Occipital lobe (tissue), 2 donors: ENCODE results near the gene CLIC4. TPM values are rescaled to one million over a fixed set of nuclear protein-coding genes. Genes with fewer than 3 reads are reported as not detected.
A peak's percentile ranks its signal among the peaks of the same experiment; 100 is the strongest.
"Not testable (repeated sequence)": the region's sequence is repeated elsewhere in the genome, so short reads cannot be mapped to it uniquely, and the experiment has no call there.

Experiments
- DNase-seq: peaks from one replicate; lab custom pipeline; 2025; lab: John Stamatoyannopoulos, UW
- total RNA-seq: library from RNA; depleted of rRNA; stranded (reverse); fragments of >200 nt; gene quantifications from one replicate; pipeline ENCODE4 v1.2.3, GENCODE V29; 2014

CLIC4 gene
- total RNA-seq, 1 donor from 2014 or later: 96.7 TPM

DNA sequence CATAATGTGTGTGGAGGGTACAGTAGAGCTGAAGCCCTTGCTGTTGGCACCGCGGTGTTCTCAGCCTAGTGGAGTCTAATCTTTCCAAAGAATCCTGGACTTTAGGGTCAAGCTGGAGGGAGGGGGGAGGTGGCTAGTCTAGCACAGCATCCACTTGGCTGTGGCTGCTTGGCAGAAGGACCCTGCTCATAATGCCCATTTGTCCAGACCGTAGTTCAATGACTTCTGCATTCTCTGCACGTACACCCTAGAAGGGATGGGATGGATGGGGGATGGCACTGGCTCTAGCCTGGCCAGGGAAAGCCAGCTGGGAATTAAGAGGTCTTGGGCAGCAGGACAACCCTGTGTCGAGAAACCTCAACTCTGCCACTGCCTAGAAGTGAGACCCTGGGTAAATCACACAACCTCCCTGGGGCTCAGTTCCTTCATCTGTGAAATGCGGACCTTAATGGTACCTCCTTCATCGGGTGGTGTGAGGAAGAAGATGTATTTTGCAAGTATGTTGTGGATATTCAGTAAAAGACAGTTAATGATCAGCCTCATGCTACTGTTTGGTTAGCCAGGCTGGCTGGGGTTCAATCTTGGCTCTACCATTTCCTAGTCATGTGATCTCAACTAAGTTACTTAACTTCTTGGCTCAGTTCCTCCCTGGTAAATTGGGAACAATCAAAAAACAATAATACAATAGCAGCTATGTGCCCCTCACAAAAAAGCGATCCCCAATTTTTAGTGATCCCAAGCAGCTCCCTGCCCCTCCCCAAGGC, 27.2 kb upstream of the CLIC4 start:
- DNase-seq: peak; percentile 77

DNA sequence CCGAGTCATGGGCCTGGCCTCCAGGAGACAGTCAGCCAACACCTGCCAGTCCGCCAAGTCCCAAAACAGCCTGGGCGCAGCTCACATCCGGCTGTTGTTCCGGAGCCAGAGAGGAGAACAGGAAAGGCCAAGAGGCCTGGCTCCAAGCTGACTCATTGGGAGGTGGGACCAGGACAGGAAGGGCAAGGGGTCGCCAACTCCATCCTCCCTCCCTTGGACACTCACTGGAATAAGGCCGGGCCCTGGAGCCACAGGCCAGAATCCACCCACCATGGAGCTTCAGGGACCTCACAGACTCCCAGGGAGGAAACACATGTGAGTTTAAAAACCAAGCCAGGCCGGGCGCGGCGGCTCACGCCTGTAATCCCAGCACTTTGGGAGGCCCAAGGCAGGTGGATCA, 25.1 kb upstream of the CLIC4 start:
- no peak for DNase-seq

DNA sequence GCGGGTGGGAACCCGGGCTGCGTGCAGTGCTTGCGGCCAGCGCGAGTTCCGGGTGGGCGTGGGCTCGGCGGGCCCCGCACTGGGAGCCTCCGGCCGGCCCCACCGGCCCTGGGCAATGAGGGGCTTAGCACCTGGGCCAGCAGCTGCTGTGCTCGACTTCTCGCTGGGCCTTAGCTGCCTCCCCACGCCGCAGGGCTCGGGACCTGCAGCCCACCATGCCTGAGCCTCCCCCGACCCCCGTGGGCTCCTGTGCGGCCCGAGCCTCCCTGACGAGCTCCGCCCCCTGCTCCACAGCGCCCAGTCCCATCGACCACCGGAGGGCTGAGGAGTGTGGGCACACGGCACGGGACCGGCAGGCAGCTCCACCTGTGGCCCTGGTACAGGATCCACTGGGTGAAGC, 23.7 kb upstream of the CLIC4 start:
- DNase-seq: no peak

DNA sequence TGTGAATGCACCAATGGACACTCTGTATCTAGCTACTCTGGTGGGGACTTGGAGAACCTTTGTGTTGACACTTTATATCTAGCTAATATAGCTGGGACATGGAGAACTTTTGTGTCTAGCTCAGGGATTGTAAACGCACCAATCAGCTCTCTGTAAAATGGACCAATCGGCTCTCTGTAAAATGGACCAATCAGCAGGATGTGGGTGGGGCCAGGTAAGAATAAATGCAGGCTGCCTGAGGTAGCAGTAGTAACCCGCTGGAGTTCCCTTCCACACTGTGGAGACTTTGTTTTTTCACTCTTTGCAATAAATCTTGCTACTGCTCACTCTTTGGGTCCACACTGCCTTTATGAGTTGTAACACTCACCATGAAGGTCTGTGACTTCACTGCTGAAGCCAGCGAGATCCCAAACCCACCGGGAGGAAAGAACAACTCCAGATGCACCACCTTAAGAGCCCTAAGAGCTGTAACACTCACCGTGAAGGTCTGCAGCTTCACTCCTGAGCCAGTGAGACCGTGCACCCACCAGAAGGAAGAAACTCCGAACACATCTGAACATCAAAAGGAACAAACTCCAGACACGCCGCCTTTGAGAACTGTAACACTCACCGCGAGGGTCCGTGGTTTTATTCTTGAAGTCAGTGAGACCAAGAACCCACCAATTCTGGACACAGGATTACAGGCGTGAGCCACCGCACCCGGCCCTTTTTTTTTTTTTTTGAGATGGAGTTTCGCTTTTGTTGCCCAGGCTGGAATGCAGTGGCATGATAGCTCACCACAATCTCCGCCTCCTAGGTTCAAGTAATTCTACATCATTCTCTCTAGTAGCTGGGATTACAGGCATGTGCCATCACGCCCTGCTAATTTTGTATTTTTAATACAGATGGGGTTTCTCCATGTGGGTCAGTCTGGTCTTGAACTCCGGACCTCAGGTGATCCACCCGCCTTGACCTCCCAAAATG, 22.9 kb upstream of the CLIC4 start:
- not testable (repeated sequence) for DNase-seq

GRCh38 chr1:24724345-24725208, 20.7 kb upstream of the CLIC4 start:
- DNase-seq: no peak

DNA sequence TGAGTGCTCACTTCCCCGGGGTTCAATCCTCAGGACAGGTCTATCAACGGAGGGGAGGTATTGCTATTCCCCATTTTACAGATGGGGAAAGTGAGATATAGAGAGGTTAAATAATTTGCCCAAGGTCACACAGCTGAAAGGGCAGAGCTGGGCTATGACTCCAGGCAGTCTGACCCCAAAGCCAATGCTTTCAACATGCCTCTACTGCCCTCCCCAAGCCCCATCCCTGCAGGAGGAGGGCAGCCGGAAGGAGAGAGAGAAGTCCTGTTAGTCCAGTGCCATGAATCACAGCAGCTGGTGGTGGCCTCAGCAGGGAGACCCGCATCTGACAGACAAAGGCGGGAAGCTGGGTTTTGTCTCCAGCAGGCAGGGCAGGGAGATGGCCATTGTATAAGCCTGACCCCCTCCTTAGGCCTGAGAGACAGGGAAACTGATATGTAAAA, 20.0 kb upstream of the CLIC4 start:
- DNase-seq: no peak

DNA sequence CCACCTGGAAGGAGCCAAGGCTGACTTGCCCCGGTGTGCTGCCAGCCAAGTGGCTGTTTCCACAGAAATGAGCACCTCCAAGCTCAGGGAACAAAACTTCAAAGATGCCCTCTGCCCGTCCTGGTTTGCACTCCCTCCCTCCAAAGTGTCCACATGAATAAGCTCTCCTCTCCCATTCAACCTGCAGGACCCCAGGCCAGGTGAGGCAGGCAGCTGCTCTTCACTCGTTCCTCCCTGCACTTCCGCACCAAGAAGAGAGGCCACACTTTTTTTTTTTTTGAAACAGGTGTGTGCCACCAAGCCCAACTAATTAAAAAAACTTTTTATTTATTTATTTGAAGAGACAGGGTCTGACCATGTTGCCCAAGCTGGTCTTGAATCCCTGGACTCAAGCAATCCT, 18.5 kb upstream of the CLIC4 start:
- no peak for DNase-seq

- no peak for DNase-seq
Observed at GRCh38 chr1:24727501-24728216, 17.6 kb upstream of the CLIC4 start.

DNA sequence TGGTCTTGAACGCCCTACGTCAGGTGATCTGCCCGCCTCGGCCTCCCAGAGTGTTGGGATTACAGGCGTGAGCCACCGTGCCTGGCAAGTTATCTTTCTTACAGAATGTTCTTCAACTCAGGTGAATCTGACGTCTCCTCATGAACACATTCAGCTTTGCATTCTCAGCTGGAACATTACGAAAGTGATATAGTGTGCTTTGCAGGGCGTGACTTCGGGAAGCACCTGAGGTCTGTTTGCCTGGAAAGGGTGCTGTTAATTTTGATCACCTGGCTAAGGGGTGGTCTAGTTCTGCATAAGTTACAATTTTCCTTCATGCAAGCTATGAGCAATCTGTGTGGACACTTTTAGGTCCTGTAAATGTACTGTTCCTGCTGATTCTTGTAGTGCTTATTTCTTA, 16.3 kb upstream of the CLIC4 start:
- DNase-seq: no peak

GRCh38 chr1:24732186-24732885, 12.9 kb upstream of the CLIC4 start:
- DNase-seq: no peak

DNA sequence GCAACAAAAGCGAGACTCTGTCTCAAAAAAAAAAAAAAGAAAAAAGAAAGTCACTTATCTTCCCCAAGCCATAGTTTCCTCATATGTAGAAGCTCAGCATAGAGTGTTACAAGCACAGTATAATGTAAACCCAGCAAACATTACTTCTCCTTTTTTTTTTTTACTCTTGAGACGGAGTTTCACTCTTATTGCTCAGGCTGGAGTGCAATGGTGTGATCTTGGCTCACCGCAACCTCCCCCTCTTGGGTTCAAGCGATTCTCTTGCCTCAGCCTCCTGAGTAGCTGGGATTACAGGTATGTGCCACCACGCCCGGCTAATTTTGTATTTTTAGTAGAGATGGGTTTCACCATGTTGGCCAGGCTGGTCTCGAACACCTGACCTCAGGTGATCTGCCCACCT, 11.9 kb upstream of the CLIC4 start:
- DNase-seq: not testable (repeated sequence)

DNA sequence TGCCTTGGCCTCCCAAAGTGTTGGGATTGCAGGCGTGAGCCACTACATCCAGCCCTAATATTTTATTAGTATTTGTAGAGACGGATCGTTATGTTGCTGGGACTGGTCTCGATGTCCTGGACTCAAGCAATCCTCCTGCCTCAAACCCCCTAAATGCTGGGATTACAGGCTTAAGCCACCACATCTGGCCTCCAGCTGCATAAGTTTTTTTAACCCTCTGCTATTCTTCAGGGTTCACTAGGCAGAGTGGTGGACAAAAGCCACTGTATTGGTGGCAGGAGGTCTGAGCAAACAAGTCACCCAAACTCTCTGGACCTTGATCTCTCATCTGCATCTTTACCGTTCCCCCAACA, 10.1 kb upstream of the CLIC4 start:
- DNase-seq: no peak

DNA sequence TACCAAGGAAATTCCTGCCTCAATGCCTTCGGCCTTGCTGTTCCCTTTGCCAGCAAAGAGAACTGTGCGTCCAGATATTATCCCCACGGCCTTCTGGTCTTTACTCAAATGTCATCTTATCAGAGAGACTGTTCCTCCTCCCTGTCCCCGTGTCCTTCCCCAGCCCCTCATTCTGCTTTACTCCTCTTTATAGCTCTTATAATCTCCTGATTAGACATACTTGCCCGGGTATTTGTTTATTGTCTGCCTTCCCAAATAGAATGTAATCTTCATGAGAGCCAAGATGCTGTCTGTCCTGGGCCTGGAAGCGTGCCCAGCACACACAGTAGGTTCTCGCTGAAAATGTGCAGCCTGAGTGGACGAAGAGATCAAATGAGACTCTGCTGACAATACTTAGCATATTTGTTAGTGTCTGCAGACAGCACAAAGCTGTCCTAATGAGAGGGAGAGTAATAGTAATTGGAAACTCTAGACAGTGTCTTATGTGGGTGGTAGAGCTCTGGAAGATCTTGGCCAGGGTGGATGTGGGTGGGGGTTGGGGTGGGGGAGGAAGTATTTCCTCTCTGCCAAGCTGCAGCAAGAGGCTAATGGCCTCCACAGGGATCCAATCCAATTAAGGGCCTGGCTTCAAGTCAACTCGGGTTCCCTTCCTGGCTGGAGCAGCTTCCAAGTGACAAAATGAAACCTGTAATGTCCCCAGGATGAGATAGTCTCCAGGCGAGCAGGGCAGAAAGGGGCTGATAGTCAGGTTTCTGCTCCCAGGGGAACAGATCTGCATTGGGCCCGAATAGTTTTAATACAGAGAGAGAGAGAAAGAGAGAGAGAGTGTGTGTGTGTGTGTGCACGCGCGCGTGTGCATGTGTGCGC, 9.5 kb upstream of the CLIC4 start:
- DNase-seq: no peak

GRCh38 chr1:24737368-24738117, 7.7 kb upstream of the CLIC4 start:
- DNase-seq: no peak

DNA sequence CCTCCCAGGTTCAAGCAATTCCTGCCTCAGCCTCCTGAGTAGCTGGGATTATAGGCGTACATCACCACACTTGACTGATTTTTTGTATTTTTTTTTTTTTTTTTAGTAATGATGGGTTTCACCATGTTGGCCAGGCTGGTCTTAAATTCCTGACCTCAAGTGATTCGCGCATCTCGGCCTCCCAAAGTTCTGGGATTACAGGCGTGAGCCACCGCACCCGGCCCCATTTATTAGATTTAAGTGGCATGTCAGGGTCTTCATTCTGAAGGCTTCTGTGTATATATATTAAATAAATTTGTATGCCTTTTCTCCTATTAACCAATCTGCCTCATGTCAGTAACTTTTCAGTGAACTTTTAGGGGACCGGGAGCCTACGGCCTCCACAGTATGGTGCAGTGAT, 6.0 kb upstream of the CLIC4 start:
- no peak for DNase-seq

DNA sequence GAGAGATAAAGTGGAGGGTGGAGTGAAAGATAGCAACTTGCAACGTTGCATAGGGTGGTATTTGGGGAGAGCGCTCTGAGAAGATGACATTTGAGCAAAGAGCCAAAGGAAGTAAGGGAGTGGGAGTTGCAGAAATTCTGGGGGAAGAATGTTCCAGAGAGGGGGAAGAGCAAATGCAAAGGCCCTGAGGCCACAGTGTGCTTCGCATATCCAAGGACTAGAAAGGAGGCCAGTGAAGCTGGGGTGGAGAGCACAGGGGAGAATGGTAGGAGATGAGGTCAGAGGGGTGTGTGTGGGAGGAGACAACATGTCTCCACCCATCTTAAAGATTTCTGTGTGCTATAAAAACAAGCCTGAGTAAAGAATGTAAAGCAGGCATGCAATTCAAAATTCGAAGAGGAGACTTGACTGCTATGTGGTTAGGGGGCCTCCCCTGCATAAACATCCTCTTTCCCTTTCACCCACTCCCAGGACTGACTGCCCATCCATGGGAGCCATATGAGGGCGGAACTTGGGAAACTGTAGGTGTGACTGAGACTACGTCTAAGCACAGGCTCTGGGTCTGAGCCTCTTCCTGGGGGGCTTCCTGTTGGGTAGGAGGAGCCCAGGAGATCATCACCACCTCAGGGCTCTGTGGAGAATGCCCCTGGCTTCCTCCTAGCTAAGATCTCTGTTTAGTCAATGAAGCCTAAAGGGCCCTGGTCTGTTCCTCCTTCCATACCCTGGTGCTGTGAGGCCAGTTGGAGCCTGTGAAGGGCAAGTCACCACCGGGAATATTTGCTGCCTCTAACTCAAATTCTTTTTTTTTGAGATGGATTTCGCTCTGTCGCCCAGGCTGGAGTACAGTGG, 2.9 kb upstream of the CLIC4 start:
- DNase-seq: no peak

GRCh38 chr1:24743404-24744211, 1.6 kb upstream of the CLIC4 start:
- DNase-seq: no peak
